Coronary artery (tissue), 2 donors: ENCODE measurements around the gene AUP1.

Experiments
- DNase-seq: peaks from one replicate; pipeline ENCODE4 v3.0.0-alpha.2; 2017; ENCODE audit warnings: low spot score
- H3K27ac ChIP-seq, 2 donors: fragments of 200-600 bp; sonication (generic); one replicate each; pipeline ENCODE4 v1.5.1; 2016 to 2019
- H3K4me3 ChIP-seq: fragments of 200-600 bp; sonication (generic); 2 replicates; pipeline ENCODE4 v1.5.1; 2016; ENCODE audit warnings: mild to moderate bottlenecking, moderate library complexity
- CTCF ChIP-seq: fragments of 200-600 bp; sonication (generic); IDR thresholded peaks from one replicate; pipeline ENCODE4 v1.5.1; 2019; ENCODE audit warnings: antibody characterized with exemption

Gene AUP1

GRCh38 chr2:74529357-74530238 is at the start of gene AUP1, which contains the start of gene HTRA2:
Gene AUP1, minus strand, starts transcription at chr2:74529706. Its CDS starts 77 bp downstream, at chr2:74529629.
Gene HTRA2, plus strand, starts transcription at chr2:74529933. Its CDS starts 74 bp downstream, at chr2:74530007.
- H3K27ac ChIP-seq, result peak within 1 kb of the TSS; percentile 83 to 92
- TF ChIP-seq CTCF, result no peak
- DNase-seq, result peak; percentile 100
- peak within 1 kb of the TSS; percentile 94 for H3K4me3 ChIP-seq

GRCh38 chr2:74578408-74578807 is 48.9 kb upstream of the AUP1 start:
- Histone ChIP-seq H3K27ac (peak overlapping the region in 1 of 2 donors; percentile 70), H3K4me3 (no peak overlapping the region)
- DNase-seq, result no peak
- TF ChIP-seq CTCF, result no peak

- no peak overlapping the region for H3K4me3 ChIP-seq
- no peak for TF ChIP-seq CTCF
- peak overlapping the region in 1 of 2 donors; percentile 70 for H3K27ac ChIP-seq
- no peak for DNase-seq
Measured at GRCh38 chr2:74577448-74577847, 47.9 kb upstream of the AUP1 start.

- peak overlapping the region in 1 of 2 donors; percentile 70 for H3K27ac ChIP-seq
- no peak for TF ChIP-seq CTCF
- DNase-seq, result peak; percentile 24
- no peak overlapping the region for H3K4me3 ChIP-seq
Measured at GRCh38 chr2:74576863-74577229, 47.3 kb upstream of the AUP1 start.

- Histone ChIP-seq H3K27ac (peak overlapping the region in 1 of 2 donors; percentile 68), H3K4me3 (no peak overlapping the region)
- no peak for TF ChIP-seq CTCF
- DNase-seq, result no peak
Measured at GRCh38 chr2:74576211-74576862, 46.8 kb upstream of the AUP1 start.

GRCh38 chr2:74575320-74575719 is 45.8 kb upstream of the AUP1 start:
- DNase-seq, result no peak
- Histone ChIP-seq H3K27ac (no peak overlapping the region), H3K4me3 (no peak overlapping the region)
- no peak for TF ChIP-seq CTCF
